GM21825 (cell line): ENCODE results near the gene YIPF7.

Experiments used
- ATAC-seq: cut with Tn5 transposase; IDR thresholded peaks from one replicate; pipeline ENCODE4 v1.9.1; 2021; ENCODE audit warnings: mild to moderate bottlenecking, moderate library complexity; ENCODE audit not compliant: unreplicated experiment

The YIPF7 gene

GRCh38 chr4:44651425-44651824, at the start of gene YIPF7:
YIPF7 (minus strand) TSS chr4:44651625; CDS start chr4:44650100, 1,525 bp downstream.
- ATAC-seq = no peak

- ATAC-seq = no peak
Observed at GRCh38 chr4:44701037-44701436, 49.6 kb upstream of the YIPF7 start.

GRCh38 chr4:44700427-44700826, 49.0 kb upstream of the YIPF7 start:
- ATAC-seq = no peak

GRCh38 chr4:44684648-44685047, 33.2 kb upstream of the YIPF7 start:
- no peak for ATAC-seq

GRCh38 chr4:44679060-44679459, 27.6 kb upstream of the YIPF7 start:
- ATAC-seq = no peak

- peak; percentile 97 for ATAC-seq
Observed at GRCh38 chr4:44678094-44679041, 26.9 kb upstream of the YIPF7 start, which contains the start of gene GUF1. GUF1 (plus strand) TSS chr4:44678420; CDS start chr4:44678623, 203 bp downstream.

GRCh38 chr4:44675366-44675765, 23.9 kb upstream of the YIPF7 start:
- ATAC-seq = no peak

GRCh38 chr4:44674471-44674870, 23.0 kb upstream of the YIPF7 start:
- ATAC-seq = no peak

- no peak for ATAC-seq
Observed at GRCh38 chr4:44671636-44672035, 20.2 kb upstream of the YIPF7 start.

GRCh38 chr4:44670506-44671199, 19.2 kb upstream of the YIPF7 start:
- ATAC-seq = no peak

GRCh38 chr4:44668526-44668925, 17.1 kb upstream of the YIPF7 start:
- ATAC-seq = no peak

- ATAC-seq = no peak
Observed at GRCh38 chr4:44663539-44664263, 12.3 kb upstream of the YIPF7 start.

- no peak for ATAC-seq
Observed at GRCh38 chr4:44662623-44663005, 11.2 kb upstream of the YIPF7 start.

- ATAC-seq = no peak
Observed at GRCh38 chr4:44661940-44662622, 10.7 kb upstream of the YIPF7 start.

- no peak for ATAC-seq
Observed at GRCh38 chr4:44660396-44660795, 9.0 kb upstream of the YIPF7 start.

GRCh38 chr4:44652002-44652401, 577 bp upstream of the YIPF7 start:
- ATAC-seq = no peak

GRCh38 chr4:44646151-44646550, 5.3 kb downstream of the YIPF7 start:
- ATAC-seq = no peak

GRCh38 chr4:44638091-44638490, 13.3 kb downstream of the YIPF7 start:
- no peak for ATAC-seq

- no peak for ATAC-seq
Observed at GRCh38 chr4:44632733-44633132, 18.7 kb downstream of the YIPF7 start.

- no peak for ATAC-seq
Observed at GRCh38 chr4:44632089-44632488, 19.3 kb downstream of the YIPF7 start.
